Endothelial cell (in vitro differentiated cells): Measurements from ENCODE around the gene MAPKAP1. TPM values are rescaled to one million over a fixed set of nuclear protein-coding genes. Genes with fewer than 3 reads are reported as not detected.

Experiments used
- DNase-seq: peaks from one replicate; pipeline ENCODE4 v3.0.0; 2021; ENCODE audit warnings: low spot score
- H3K27ac Mint-ChIP-seq: one replicate; pipeline ENCODE4 v1.8.0; 2021; ENCODE audit warnings: mixed read lengths, inconsistent platforms; ENCODE audit not compliant: unreplicated experiment
- H3K27me3 Mint-ChIP-seq: one replicate; pipeline ENCODE4 v1.8.0; 2021; ENCODE audit warnings: mild to moderate bottlenecking, moderate library complexity, mixed read lengths, inconsistent platforms; ENCODE audit not compliant: unreplicated experiment
- H3K36me3 Mint-ChIP-seq: one replicate; pipeline ENCODE4 v1.8.0; 2021; ENCODE audit warnings: mild to moderate bottlenecking, low read depth, mixed read lengths, inconsistent platforms; ENCODE audit not compliant: unreplicated experiment
- H3K4me1 Mint-ChIP-seq: one replicate; pipeline ENCODE4 v1.8.0; 2021; ENCODE audit warnings: mild to moderate bottlenecking, mixed read lengths, inconsistent platforms; ENCODE audit not compliant: unreplicated experiment
- H3K4me3 Mint-ChIP-seq: one replicate; pipeline ENCODE4 v1.8.0; 2021; ENCODE audit warnings: mild to moderate bottlenecking, mixed read lengths, inconsistent platforms; ENCODE audit not compliant: unreplicated experiment
- H3K9me3 Mint-ChIP-seq: one replicate; pipeline ENCODE4 v1.8.0; 2021; ENCODE audit warnings: mixed read lengths, inconsistent platforms; ENCODE audit not compliant: unreplicated experiment
- total RNA-seq: library from RNA; stranded (reverse); fragmentation: NEBNext Ultra II Directional; extraction: Animal tissue kit (Norgen Biotek cat#: 25700); gene quantifications from one replicate; pipeline ENCODE4 v1.2.1, GENCODE V29; 2021; ENCODE audit not compliant: unreplicated experiment
- TF ChIP-seq, protein P1 (sequence below): fragments of 200-600 bp; sonication (generic); IDR thresholded peaks from one replicate; pipeline ENCODE4 v1.5.0; 2021; ENCODE audit warnings: antibody characterized with exemption; ENCODE audit not compliant: unreplicated experiment

The MAPKAP1 gene
- total RNA-seq, 1 donor from 2014 or later = 74.6 TPM

DNA sequence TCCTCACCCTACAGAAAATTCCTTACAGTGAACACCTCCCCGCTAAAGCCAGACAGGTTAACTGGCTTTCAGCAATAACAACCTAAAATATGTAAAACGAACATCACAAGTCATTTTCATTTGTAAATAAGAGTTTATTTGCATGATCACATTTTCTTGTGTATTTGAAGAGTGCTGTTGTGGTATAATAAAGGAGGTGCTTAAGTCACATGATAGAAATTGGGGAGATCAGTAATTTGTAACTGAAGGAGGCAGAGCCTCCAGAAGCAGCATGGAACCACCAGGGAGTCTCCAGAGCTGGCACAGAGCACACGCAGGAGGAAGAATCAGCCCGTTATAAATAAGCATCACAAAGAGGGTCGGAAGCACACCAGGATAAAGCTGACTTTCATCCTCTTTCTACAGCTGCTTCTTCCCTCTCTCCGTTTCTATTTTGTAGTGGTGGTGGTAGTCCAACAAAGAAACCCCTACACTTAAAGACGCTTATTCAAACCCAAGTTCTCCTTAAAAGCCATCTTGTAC lies 210.6 kb downstream of the MAPKAP1 start:
- no peak overlapping the region for H3K27ac Mint-ChIP-seq
- peaks cover 1% of the 10 kb centered on the region for H3K27me3 Mint-ChIP-seq

DNA sequence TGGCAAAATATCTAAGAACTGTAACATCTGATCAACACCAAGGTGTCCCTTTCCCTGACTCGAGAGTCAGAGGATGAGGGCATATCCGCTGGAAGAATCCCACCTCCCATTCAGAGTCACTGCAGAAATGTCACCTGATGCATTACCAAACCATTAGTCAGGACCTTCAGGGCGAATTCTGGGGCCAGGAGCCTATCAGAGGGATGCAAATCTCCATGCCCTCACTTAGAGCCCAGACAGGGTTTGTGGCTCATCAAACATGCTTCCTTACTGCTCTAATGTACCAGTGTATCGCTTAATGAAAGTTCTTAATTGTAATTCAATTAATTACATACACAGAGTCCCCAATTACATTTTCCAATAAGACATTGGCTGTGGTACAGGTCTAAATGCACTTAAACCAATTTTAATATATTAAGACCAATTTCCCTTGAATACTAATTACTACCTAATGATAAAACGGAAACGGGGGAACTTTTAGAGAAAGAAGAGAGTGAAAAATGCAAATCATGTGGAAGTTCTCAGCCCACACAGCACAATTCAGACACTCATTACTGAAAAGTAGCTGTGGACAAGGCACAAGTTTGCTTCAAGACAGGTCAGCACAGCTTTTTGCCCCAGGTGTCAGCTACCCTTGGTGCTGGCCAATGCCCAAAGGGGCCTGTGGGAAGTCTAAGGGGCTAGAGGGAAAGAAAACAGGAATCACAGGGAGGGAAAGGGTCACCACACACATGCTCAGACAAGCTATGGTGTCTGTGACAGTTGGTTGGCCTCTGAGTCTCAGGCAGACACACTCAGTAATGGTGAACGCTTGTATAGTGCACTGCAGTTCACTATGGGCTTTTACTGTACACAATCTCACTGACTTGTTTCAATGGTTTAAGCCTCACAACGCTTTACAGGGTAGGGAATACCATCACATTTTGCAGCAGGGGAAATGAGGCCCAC lies 211.6 kb downstream of the MAPKAP1 start:
- Mint-ChIP-seq H3K36me3 (no peaks in the 10 kb centered on the region), H3K4me3 (no peak overlapping the region), H3K9me3 (no peaks in the 10 kb centered on the region), H3K27me3 (peaks cover 2% of the 10 kb centered on the region), H3K27ac (no peak overlapping the region), H3K4me1 (peaks cover 10% of the 10 kb centered on the region)
- TF ChIP-seq, protein P1, sequence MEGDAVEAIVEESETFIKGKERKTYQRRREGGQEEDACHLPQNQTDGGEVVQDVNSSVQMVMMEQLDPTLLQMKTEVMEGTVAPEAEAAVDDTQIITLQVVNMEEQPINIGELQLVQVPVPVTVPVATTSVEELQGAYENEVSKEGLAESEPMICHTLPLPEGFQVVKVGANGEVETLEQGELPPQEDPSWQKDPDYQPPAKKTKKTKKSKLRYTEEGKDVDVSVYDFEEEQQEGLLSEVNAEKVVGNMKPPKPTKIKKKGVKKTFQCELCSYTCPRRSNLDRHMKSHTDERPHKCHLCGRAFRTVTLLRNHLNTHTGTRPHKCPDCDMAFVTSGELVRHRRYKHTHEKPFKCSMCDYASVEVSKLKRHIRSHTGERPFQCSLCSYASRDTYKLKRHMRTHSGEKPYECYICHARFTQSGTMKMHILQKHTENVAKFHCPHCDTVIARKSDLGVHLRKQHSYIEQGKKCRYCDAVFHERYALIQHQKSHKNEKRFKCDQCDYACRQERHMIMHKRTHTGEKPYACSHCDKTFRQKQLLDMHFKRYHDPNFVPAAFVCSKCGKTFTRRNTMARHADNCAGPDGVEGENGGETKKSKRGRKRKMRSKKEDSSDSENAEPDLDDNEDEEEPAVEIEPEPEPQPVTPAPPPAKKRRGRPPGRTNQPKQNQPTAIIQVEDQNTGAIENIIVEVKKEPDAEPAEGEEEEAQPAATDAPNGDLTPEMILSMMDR = no peak
- DNase-seq = no peak

More for the DNA sequence above, 210.6 kb downstream of the MAPKAP1 start:
- no peaks in the 10 kb centered on the region for H3K36me3 Mint-ChIP-seq
- H3K4me1 Mint-ChIP-seq = peaks cover 10% of the 10 kb centered on the region
- no peak for DNase-seq
- no peaks in the 10 kb centered on the region for H3K9me3 Mint-ChIP-seq
- no peak overlapping the region for H3K4me3 Mint-ChIP-seq
- TF ChIP-seq, protein P1 = no peak

DNA sequence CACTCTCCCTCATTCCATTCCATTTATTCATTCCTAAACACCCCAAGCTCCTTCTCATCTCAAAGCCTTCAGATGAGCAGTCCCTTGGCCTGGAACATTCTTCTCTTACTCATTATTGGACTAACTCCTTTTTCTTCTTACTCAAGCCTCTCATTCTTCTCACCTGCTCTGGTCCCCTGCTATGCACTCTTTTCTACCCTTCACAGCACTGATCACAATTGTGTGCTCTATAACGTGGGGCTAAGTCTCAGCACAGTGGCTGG lies 212.4 kb downstream of the MAPKAP1 start:
- H3K27me3 Mint-ChIP-seq = peaks cover 6% of the 10 kb centered on the region
- TF ChIP-seq, protein P1 = no peak
- H3K27ac Mint-ChIP-seq = no peak overlapping the region

DNA sequence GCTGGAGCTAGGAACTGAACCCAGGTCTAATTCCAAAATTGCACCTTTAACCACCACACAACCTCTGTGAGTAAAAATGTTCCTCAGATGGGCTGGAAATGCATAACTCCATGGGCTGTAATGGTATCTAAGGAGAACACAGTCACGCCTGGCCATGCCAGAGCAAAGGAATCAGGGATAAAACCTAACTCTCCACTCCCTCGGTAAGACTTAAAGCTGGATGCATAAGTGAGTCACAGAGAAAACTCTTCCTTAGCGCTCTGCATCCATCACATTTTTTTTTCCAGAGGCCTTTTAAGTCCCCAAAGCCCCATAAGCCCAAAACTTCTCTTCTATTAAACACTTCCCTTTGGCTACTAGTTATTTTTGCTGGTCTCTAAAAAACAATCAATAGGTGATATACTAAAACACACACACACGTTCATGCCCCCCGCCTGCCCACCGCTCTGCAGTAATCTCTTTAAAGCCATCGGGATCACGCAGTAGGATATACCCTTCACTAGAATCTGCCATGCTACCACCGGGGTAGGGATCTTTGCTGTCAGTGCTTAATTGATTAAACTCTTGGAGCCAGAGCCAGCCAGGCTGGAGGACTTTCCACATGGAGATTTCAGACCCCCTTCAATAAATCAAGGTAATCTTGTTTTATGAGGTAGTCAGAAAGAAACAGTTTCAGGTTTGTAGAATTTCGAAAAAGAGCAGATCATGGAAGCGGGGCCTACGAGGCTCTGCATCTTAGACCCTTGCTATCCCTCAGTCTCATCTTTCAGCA lies 212.9 kb downstream of the MAPKAP1 start:
- Mint-ChIP-seq H3K27me3 (peaks cover 6% of the 10 kb centered on the region), H3K36me3 (no peaks in the 10 kb centered on the region), H3K27ac (no peak overlapping the region), H3K9me3 (no peaks in the 10 kb centered on the region), H3K4me3 (no peak overlapping the region), H3K4me1 (peaks cover 10% of the 10 kb centered on the region)
- TF ChIP-seq, protein P1 = no peak
- no peak for DNase-seq

More for the DNA sequence above, 212.4 kb downstream of the MAPKAP1 start:
- Mint-ChIP-seq H3K9me3 (no peaks in the 10 kb centered on the region), H3K4me1 (peaks cover 10% of the 10 kb centered on the region), H3K36me3 (no peaks in the 10 kb centered on the region), H3K4me3 (no peak overlapping the region)
- DNase-seq = no peak

DNA sequence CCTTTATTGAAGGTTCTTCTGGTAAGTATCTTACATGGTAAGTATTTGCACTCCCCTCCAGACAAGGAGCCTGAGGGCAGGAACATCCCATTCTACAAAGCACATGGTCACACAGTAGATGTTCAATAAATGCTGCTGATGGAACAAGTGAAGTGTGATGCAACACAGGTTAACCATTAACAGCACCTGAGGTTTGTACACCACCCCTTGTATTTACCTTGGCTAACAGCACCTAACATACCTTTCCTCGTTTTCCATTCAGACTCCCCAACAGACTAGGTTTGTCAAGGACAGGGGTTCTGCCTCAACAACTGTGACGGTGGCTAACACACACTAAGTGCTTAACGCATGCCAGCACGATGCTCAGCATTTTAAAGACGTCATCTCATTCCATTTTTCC lies 213.6 kb downstream of the MAPKAP1 start:
- DNase-seq = no peak
- no peak overlapping the region for H3K4me3 Mint-ChIP-seq
- TF ChIP-seq, protein P1 = no peak
- H3K36me3 Mint-ChIP-seq = no peaks in the 10 kb centered on the region
- H3K9me3 Mint-ChIP-seq = no peaks in the 10 kb centered on the region
- H3K27me3 Mint-ChIP-seq = peaks cover 5% of the 10 kb centered on the region
- H3K4me1 Mint-ChIP-seq = peaks cover 10% of the 10 kb centered on the region
- no peak overlapping the region for H3K27ac Mint-ChIP-seq
